GM21367 (cell line): ENCODE measurements around the gene FECH.
"Not testable (repeated sequence)": the region's sequence is repeated elsewhere in the genome, so short reads cannot be mapped to it uniquely, and the experiment has no call there.

Experiments used
- ATAC-seq: cut with Tn5 transposase; IDR thresholded peaks from one replicate; pipeline ENCODE4 v1.9.1; 2021; ENCODE audit not compliant: unreplicated experiment

Gene FECH

GRCh38 chr18:57586251-57587049 is at the start of gene FECH:
Gene FECH (minus strand): TSS chr18:57586702. CDS start chr18:57586620, 82 bp downstream.
- ATAC-seq = peak; percentile 88

- ATAC-seq = no peak
Measured at GRCh38 chr18:57635003-57635822, 48.7 kb upstream of the FECH start.

GRCh38 chr18:57631697-57632096 is 45.2 kb upstream of the FECH start:
- no peak for ATAC-seq

- ATAC-seq = peak; percentile 42
Measured at GRCh38 chr18:57630754-57631595, 44.5 kb upstream of the FECH start.

GRCh38 chr18:57630002-57630753 is 43.7 kb upstream of the FECH start:
- ATAC-seq = peak; percentile 82

- ATAC-seq = no peak
Measured at GRCh38 chr18:57629422-57629821, 42.9 kb upstream of the FECH start.

GRCh38 chr18:57627488-57627887 is 41.0 kb upstream of the FECH start:
- ATAC-seq = no peak

GRCh38 chr18:57624988-57625387 is 38.5 kb upstream of the FECH start:
- ATAC-seq = no peak

GRCh38 chr18:57621246-57621604 is 34.7 kb upstream of the FECH start:
- peak; percentile 20 for ATAC-seq

GRCh38 chr18:57619876-57620275 is 33.4 kb upstream of the FECH start:
- no peak for ATAC-seq

GRCh38 chr18:57618910-57619309 is 32.4 kb upstream of the FECH start:
- no peak for ATAC-seq

GRCh38 chr18:57603871-57604270 is 17.4 kb upstream of the FECH start:
- ATAC-seq = no peak

GRCh38 chr18:57595347-57595746 is 8.8 kb upstream of the FECH start:
- no peak for ATAC-seq

- ATAC-seq = not testable (repeated sequence)
Measured at GRCh38 chr18:57592716-57593115, 6.2 kb upstream of the FECH start.

GRCh38 chr18:57589161-57589560 is 2.7 kb upstream of the FECH start:
- ATAC-seq = no peak

- no peak for ATAC-seq
Measured at GRCh38 chr18:57587098-57587661, 678 bp upstream of the FECH start.

GRCh38 chr18:57585855-57586250 is 649 bp downstream of the FECH start:
- ATAC-seq = no peak

GRCh38 chr18:57585421-57585820 is 1.1 kb downstream of the FECH start:
- ATAC-seq = no peak

GRCh38 chr18:57584444-57584843 is 2.1 kb downstream of the FECH start:
- no peak for ATAC-seq

GRCh38 chr18:57583297-57583835 is 3.1 kb downstream of the FECH start:
- no peak for ATAC-seq
